Measurements from ENCODE around the gene RPL39L.

DNA sequence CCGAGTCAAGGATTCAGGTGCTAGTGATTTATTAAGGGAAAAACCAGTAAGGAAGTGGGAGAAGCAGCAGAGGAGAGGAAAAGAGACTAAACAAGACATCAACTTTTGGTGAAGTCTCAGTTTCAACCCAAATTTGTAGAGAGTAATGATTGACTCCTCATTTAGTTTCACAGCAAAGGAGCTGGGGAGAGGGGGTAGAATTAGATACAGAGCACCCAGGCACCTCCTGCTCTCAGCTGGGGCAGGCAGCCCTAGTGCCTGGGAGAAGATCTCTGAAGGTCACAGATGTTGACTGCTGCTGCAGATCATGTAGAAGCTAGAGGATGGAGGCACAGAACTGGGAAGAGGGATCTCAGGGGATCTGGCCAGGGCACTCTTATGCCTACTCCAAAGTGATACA, 29.1 kb downstream of the RPL39L start:
- TF ChIP-seq EZH2 (IDR thresholded peaks at IDR 0.05) (no peak), POLR2AphosphoS5 (IDR thresholded peaks at IDR 0.05; ENCODE audit: borderline replicate concordance, low read depth, low read length) (no peak)
